ENCODE measurements around the gene TPSB2. TPM values are rescaled to one million over a fixed set of nuclear protein-coding genes. Genes with fewer than 3 reads are reported as not detected.
"Not testable (repeated sequence)": the region's sequence is repeated elsewhere in the genome, so short reads cannot be mapped to it uniquely, and the experiment has no call there.

The TPSB2 gene
- total RNA-seq, 1 donor from 2014 or later = 3.6 TPM

GRCh38 chr16:1271380-1271723, 41.4 kb upstream of the TPSB2 start:
- no peaks in the 10 kb centered on the region for H3K36me3 ChIP-seq
- H3K4me3 ChIP-seq = no peak overlapping the region
- peaks cover 8% of the 10 kb centered on the region for H3K4me1 ChIP-seq
- H3K9me3 ChIP-seq (replicated peaks) = no peaks in the 10 kb centered on the region
- peaks cover 44% of the 10 kb centered on the region for H3K27me3 ChIP-seq (ENCODE audit: low read depth)
- intact Hi-C loops (cut with micrococcal nuclease) = no loop called here
- no peak for TF ChIP-seq CTCF (IDR thresholded peaks at IDR 0.05; ENCODE audit: borderline replicate concordance)
- no peak overlapping the region for H3K27ac ChIP-seq (replicated peaks)
- DNase-seq = no peak

- H3K27me3 ChIP-seq (ENCODE audit: low read depth) = peaks cover 35% of the 10 kb centered on the region
- H3K27ac ChIP-seq (replicated peaks); H3K4me3 ChIP-seq; intact Hi-C loops (cut with micrococcal nuclease); H3K9me3 ChIP-seq (replicated peaks); H3K36me3 ChIP-seq; DNase-seq; H3K4me1 ChIP-seq: not testable (repeated sequence)
These were observed 39.4 kb upstream of the TPSB2 start for GRCh38 chr16:1269418-1269817.

- Histone ChIP-seq H3K27me3 (ENCODE audit: low read depth) (peaks cover 55% of the 10 kb centered on the region), H3K9me3 (replicated peaks) (no peaks in the 10 kb centered on the region), H3K4me3 (no peak overlapping the region), H3K36me3 (no peaks in the 10 kb centered on the region), H3K27ac (replicated peaks) (no peak overlapping the region), H3K4me1 (no peaks in the 10 kb centered on the region)
- intact Hi-C loops (cut with micrococcal nuclease) = no loop called here
- TF ChIP-seq CTCF (IDR thresholded peaks at IDR 0.05; ENCODE audit: borderline replicate concordance) = no peak
- no peak for DNase-seq
These were observed 35.8 kb upstream of the TPSB2 start for GRCh38 chr16:1265826-1266225.

GRCh38 chr16:1265090-1265630, 35.2 kb upstream of the TPSB2 start:
- Histone ChIP-seq H3K9me3 (replicated peaks) (no peaks in the 10 kb centered on the region), H3K4me1 (no peaks in the 10 kb centered on the region), H3K27me3 (ENCODE audit: low read depth) (peaks cover 61% of the 10 kb centered on the region), H3K4me3 (no peak overlapping the region), H3K36me3 (no peaks in the 10 kb centered on the region), H3K27ac (replicated peaks) (no peak overlapping the region)
- DNase-seq = no peak
- intact Hi-C loops (cut with micrococcal nuclease) = no loop called here
- no peak for TF ChIP-seq CTCF (IDR thresholded peaks at IDR 0.05; ENCODE audit: borderline replicate concordance)

GRCh38 chr16:1264345-1265089, 34.5 kb upstream of the TPSB2 start:
- intact Hi-C loops (cut with micrococcal nuclease) = no loop called here
- no peaks in the 10 kb centered on the region for H3K36me3 ChIP-seq
- no peak for TF ChIP-seq CTCF (IDR thresholded peaks at IDR 0.05; ENCODE audit: borderline replicate concordance)
- peaks cover 65% of the 10 kb centered on the region for H3K27me3 ChIP-seq (ENCODE audit: low read depth)
- no peaks in the 10 kb centered on the region for H3K4me1 ChIP-seq
- H3K4me3 ChIP-seq = no peak overlapping the region
- no peak for DNase-seq
- H3K27ac ChIP-seq (replicated peaks) = no peak overlapping the region
- no peaks in the 10 kb centered on the region for H3K9me3 ChIP-seq (replicated peaks)

GRCh38 chr16:1263591-1264344, 33.8 kb upstream of the TPSB2 start:
- Histone ChIP-seq H3K36me3 (no peaks in the 10 kb centered on the region), H3K9me3 (replicated peaks) (no peaks in the 10 kb centered on the region), H3K4me1 (no peaks in the 10 kb centered on the region), H3K27me3 (ENCODE audit: low read depth) (peaks cover 65% of the 10 kb centered on the region), H3K27ac (replicated peaks) (no peak overlapping the region), H3K4me3 (no peak overlapping the region)
- no peak for DNase-seq
- intact Hi-C loops (cut with micrococcal nuclease) = no loop called here
- no peak for TF ChIP-seq CTCF (IDR thresholded peaks at IDR 0.05; ENCODE audit: borderline replicate concordance)
